ENCODE measurements around the gene DOK1. TPM values are rescaled to one million over a fixed set of nuclear protein-coding genes. Genes with fewer than 3 reads are reported as not detected.
"Not testable (repeated sequence)": the region's sequence is repeated elsewhere in the genome, so short reads cannot be mapped to it uniquely, and the experiment has no call there.

The DOK1 gene
- total RNA-seq, 1 donor from 2014 or later, result 20.1 TPM

GRCh38 chr2:74560591-74560990 is 6.1 kb downstream of the DOK1 start:
- TF ChIP-seq POLR2A (IDR thresholded peaks at IDR 0.05), result no peak
- TF ChIP-seq CTCF (IDR thresholded peaks at IDR 0.05), result no peak
- TF ChIP-seq POLR2AphosphoS5 (IDR thresholded peaks at IDR 0.05; ENCODE audit: insufficient read depth in 1 of 2, low read depth in 1 of 2), result no peak
- peaks cover 5% of the 10 kb centered on the region for H3K4me1 ChIP-seq
- H3K36me3 ChIP-seq, result no peaks in the 10 kb centered on the region
- intact Hi-C loops (cut with DNase I), result no loop called here
- no peak for DNase-seq (ENCODE audit: extremely low spot score in 2 of 2)
- H3K4me3 ChIP-seq, result no peak overlapping the region
- no peaks in the 10 kb centered on the region for H3K27me3 ChIP-seq
- no peaks in the 10 kb centered on the region for H3K9me3 ChIP-seq
- H3K27ac ChIP-seq, result no peak overlapping the region

- DNase-seq (ENCODE audit: extremely low spot score in 2 of 2); H3K9me3 ChIP-seq; H3K4me1 ChIP-seq; H3K27me3 ChIP-seq; H3K36me3 ChIP-seq; H3K4me3 ChIP-seq; intact Hi-C loops (cut with DNase I); H3K27ac ChIP-seq: not testable (repeated sequence)
Observed at GRCh38 chr2:74561022-74561421, 6.5 kb downstream of the DOK1 start.

GRCh38 chr2:74562126-74562775 is 7.7 kb downstream of the DOK1 start:
- no peaks in the 10 kb centered on the region for H3K27me3 ChIP-seq
- H3K27ac ChIP-seq, result no peak overlapping the region
- no peaks in the 10 kb centered on the region for H3K9me3 ChIP-seq
- intact Hi-C loops (cut with DNase I), result no loop called here
- H3K4me1 ChIP-seq, result no peaks in the 10 kb centered on the region
- no peaks in the 10 kb centered on the region for H3K36me3 ChIP-seq
- H3K4me3 ChIP-seq, result no peak overlapping the region
- TF ChIP-seq POLR2AphosphoS5 (IDR thresholded peaks at IDR 0.05; ENCODE audit: insufficient read depth in 1 of 2, low read depth in 1 of 2), result no peak
- no peak for DNase-seq (ENCODE audit: extremely low spot score in 2 of 2)

- Histone ChIP-seq H3K9me3 (no peaks in the 10 kb centered on the region), H3K27ac (no peak overlapping the region), H3K36me3 (no peaks in the 10 kb centered on the region), H3K4me3 (no peak overlapping the region), H3K4me1 (no peaks in the 10 kb centered on the region), H3K27me3 (no peaks in the 10 kb centered on the region)
- no peak for TF ChIP-seq CTCF (IDR thresholded peaks at IDR 0.05)
- TF ChIP-seq POLR2AphosphoS5 (IDR thresholded peaks at IDR 0.05; ENCODE audit: insufficient read depth in 1 of 2, low read depth in 1 of 2), result no peak
- no peak for TF ChIP-seq POLR2A (IDR thresholded peaks at IDR 0.05)
- intact Hi-C loops (cut with DNase I), result no loop called here
- DNase-seq (ENCODE audit: extremely low spot score in 2 of 2), result no peak
Observed at GRCh38 chr2:74564222-74564621, 9.7 kb downstream of the DOK1 start.

- H3K4me3 ChIP-seq, result no peak overlapping the region
- H3K36me3 ChIP-seq, result no peaks in the 10 kb centered on the region
- H3K27ac ChIP-seq, result no peak overlapping the region
- no peaks in the 10 kb centered on the region for H3K27me3 ChIP-seq
- TF ChIP-seq POLR2AphosphoS5 (IDR thresholded peaks at IDR 0.05; ENCODE audit: insufficient read depth in 1 of 2, low read depth in 1 of 2) (no peak), CTCF (IDR thresholded peaks at IDR 0.05) (no peak)
- no peaks in the 10 kb centered on the region for H3K9me3 ChIP-seq
- intact Hi-C loops (cut with DNase I), result no loop called here
- no peak for DNase-seq (ENCODE audit: extremely low spot score in 2 of 2)
- no peaks in the 10 kb centered on the region for H3K4me1 ChIP-seq
Observed at GRCh38 chr2:74566076-74566753, 11.7 kb downstream of the DOK1 start.

- no peaks in the 10 kb centered on the region for H3K9me3 ChIP-seq
- no peak for DNase-seq (ENCODE audit: extremely low spot score in 2 of 2)
- no peak overlapping the region for H3K4me3 ChIP-seq
- H3K27me3 ChIP-seq, result no peaks in the 10 kb centered on the region
- intact Hi-C loops (cut with DNase I), result no loop called here
- TF ChIP-seq POLR2AphosphoS5 (IDR thresholded peaks at IDR 0.05; ENCODE audit: insufficient read depth in 1 of 2, low read depth in 1 of 2) (no peak), POLR2A (IDR thresholded peaks at IDR 0.05) (no peak), CTCF (IDR thresholded peaks at IDR 0.05) (no peak)
- no peak overlapping the region for H3K27ac ChIP-seq
- no peaks in the 10 kb centered on the region for H3K4me1 ChIP-seq
- no peaks in the 10 kb centered on the region for H3K36me3 ChIP-seq
Observed at GRCh38 chr2:74566754-74567085, 12.2 kb downstream of the DOK1 start.
